Activated CD8-positive, alpha-beta T cell treated with anti-CD3 and anti-CD28 coated beads, Interleukin-2, amount 10 ng/mL, durations not matched to agents 7 days and 5 days (primary cell): ENCODE measurements around the gene TEKT5. TPM values are rescaled to one million over a fixed set of nuclear protein-coding genes. Genes with fewer than 3 reads are reported as not detected.
"Not testable (repeated sequence)": the region's sequence is repeated elsewhere in the genome, so short reads cannot be mapped to it uniquely, and the experiment has no call there.

Source experiments
- ATAC-seq: fragments of 150-1000 bp; cut with Tn5 transposase; one replicate; pipeline ENCODE4 v1.10.0; 2021; ENCODE audit warnings: moderate library complexity
- CTCF ChIA-PET: fragments of 350-600 bp; sonication (Branson Sonifier 250); formaldehyde crosslinking; loops from one replicate; lab custom pipeline; 2021; ENCODE audit warnings: antibody characterized with exemption; lab: Charles Lee
- POLR2A ChIA-PET: fragments of 350-600 bp; sonication (Branson Sonifier 250); formaldehyde crosslinking; loops from one replicate; lab custom pipeline; 2021; ENCODE audit warnings: antibody characterized with exemption; lab: Charles Lee
- DNase-seq: peaks from one replicate; pipeline ENCODE4 v3.0.0-alpha.2; 2020
- H3K27ac Mint-ChIP-seq: one replicate; pipeline ENCODE4 v1.8.0; 2021; ENCODE audit warnings: mild to moderate bottlenecking, mixed read lengths
- H3K27me3 Mint-ChIP-seq: one replicate; pipeline ENCODE4 v1.8.0; 2021; ENCODE audit warnings: low read depth, mixed read lengths
- H3K36me3 Mint-ChIP-seq: one replicate; pipeline ENCODE4 v1.8.0; 2021; ENCODE audit warnings: low read depth, mixed read lengths
- H3K4me1 Mint-ChIP-seq: one replicate; pipeline ENCODE4 v1.8.0; 2021; ENCODE audit warnings: low read depth, mixed read lengths
- H3K4me3 Mint-ChIP-seq: one replicate; pipeline ENCODE4 v1.8.0; 2021; ENCODE audit warnings: mild to moderate bottlenecking, mixed read lengths
- H3K9me3 Mint-ChIP-seq: one replicate; pipeline ENCODE4 v1.8.0; 2022; ENCODE audit warnings: mixed read lengths; ENCODE audit not compliant: insufficient read depth
- total RNA-seq, 2 experiments: library from RNA; stranded (reverse); gene quantifications; one replicate each; pipeline ENCODE4 v1.2.3, GENCODE V29; 2021

TEKT5 gene
- total RNA-seq, 2 experiments from 2014 or later = not detected

DNA sequence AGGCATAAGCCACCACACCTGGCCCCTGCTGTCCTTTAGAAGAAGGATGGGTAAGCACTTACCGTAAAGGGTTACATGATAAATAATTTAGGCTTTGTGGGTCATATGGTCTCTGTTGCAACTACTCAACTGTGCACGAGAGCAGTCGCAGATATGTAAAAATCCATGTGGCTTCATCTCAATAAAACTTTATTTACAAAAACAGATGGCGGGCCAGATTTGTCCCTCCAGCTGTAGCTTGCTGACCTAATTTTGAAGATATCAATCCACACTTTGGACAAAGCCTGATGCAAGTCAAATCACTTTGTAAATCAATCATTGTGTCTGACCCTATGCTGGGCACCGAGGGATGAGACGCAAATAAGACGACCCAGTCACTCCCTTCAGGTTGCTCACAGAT, 12.1 kb downstream of the TEKT5 start:
- no peak overlapping the region for H3K4me3 Mint-ChIP-seq

DNA sequence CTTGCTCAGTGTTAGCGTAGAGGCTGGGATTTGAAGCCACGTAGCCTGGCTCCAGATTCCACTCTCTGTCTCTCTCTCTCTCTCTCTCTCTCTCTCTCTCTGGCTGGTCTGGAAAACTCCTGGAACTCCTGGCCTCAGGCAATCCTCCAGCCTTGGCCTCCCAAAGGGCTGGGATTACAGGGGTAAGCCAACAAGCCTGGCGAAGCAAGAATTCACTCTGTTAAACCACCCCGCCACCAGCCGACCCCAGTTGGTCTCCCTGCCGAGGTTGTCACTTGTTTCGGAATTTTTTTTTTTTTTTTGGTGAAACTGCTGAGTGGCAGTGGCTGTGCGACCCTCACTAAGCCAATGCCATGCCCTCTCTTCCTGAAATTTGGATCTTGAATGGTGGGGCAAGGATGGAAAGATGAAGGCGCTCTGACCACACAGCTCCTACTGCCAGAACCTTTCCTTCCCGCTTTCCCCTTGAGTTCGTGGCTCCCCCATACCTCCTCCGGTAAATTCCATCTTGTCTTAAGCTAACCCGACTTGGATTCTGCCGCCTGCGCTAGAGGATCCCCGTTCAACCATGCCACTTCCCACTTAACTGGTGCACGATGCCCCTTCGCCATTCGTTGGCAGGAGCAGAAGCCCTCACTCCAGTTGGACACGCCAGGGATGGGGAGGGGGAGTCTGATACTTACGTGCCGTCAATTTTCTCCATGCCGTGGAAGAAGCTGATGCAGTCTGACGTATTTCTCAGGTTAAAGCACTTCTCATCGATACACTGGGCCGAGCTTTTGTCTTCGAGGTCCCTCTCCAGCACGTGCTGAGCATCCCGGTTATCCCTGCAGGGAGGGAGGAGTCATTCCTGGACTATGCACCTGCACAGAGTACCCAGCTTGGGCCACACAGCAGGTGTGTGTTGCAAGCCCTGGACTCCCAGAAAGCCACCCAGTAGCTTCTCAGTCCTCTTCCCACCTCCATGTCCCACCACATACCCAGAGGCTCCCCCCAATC, 13.1 kb downstream of the TEKT5 start:
- POLR2A ChIA-PET = no interaction called here
- CTCF ChIA-PET = no interaction called here
- H3K4me1 Mint-ChIP-seq = no peaks in the 10 kb centered on the region

More for the DNA sequence above, 12.1 kb downstream of the TEKT5 start:
- DNase-seq = no peak
- ChIA-PET POLR2A (no interaction called here), CTCF (no interaction called here)
- H3K27me3 Mint-ChIP-seq = peaks cover 5% of the 10 kb centered on the region
- H3K36me3 Mint-ChIP-seq = no peaks in the 10 kb centered on the region
- H3K27ac Mint-ChIP-seq = no peak overlapping the region
- no peaks in the 10 kb centered on the region for H3K4me1 Mint-ChIP-seq
- no peaks in the 10 kb centered on the region for H3K9me3 Mint-ChIP-seq
- no peak for ATAC-seq

DNA sequence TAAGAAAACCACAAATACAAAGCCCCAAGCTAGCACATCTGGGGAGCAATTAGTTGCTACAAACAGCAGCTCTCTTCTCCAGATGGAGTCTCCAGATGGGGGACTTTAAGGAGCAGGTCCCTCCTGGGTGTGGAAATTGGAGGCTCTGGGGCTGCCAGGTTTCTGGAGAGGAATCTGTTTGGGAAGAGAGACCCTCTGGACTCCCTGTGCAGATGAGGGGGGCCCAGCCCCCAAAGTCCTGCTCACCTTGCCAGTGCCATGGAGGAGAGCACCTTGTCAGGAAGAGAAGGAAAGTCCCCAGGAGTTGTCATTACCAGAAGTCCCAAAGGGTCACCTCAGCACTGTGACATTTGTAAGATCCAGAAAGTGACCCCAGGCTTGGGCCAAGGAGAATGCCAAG, 14.8 kb downstream of the TEKT5 start:
- Mint-ChIP-seq H3K4me3 (no peak overlapping the region), H3K4me1 (no peaks in the 10 kb centered on the region), H3K27ac (no peak overlapping the region), H3K27me3 (peaks cover 3% of the 10 kb centered on the region), H3K36me3 (no peaks in the 10 kb centered on the region), H3K9me3 (no peaks in the 10 kb centered on the region)
- CTCF ChIA-PET = no interaction called here
- POLR2A ChIA-PET = no interaction called here
- DNase-seq (no peak), ATAC-seq (no peak)

More for the DNA sequence above, 13.1 kb downstream of the TEKT5 start:
- H3K9me3 Mint-ChIP-seq = no peaks in the 10 kb centered on the region
- no peaks in the 10 kb centered on the region for H3K36me3 Mint-ChIP-seq
- H3K4me3 Mint-ChIP-seq = no peak overlapping the region
- H3K27me3 Mint-ChIP-seq = peaks cover 3% of the 10 kb centered on the region
- ATAC-seq (no peak), DNase-seq (no peak)
- no peak overlapping the region for H3K27ac Mint-ChIP-seq

DNA sequence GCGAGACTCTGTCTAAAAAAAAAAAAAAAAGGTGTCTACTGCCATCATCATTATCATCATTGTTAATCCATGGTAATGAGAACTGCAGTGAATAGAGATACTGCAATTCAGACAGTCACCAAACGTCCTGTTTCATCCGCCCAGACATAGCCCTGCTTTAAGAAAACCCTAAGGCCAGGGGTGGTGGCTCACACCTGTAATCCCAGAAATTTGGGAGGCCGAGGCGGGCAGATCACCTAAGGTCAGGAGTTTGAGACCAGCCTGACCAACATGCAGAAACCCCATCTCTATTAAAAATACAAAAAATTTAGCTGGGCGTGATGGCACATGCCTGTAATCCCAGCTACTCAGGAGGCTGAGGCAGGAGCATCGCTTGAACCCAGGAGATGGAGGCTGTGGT, 15.3 kb downstream of the TEKT5 start:
- H3K9me3 Mint-ChIP-seq, ATAC-seq, POLR2A ChIA-PET, H3K27me3 Mint-ChIP-seq, H3K27ac Mint-ChIP-seq, H3K36me3 Mint-ChIP-seq, DNase-seq, H3K4me3 Mint-ChIP-seq, H3K4me1 Mint-ChIP-seq: not testable (repeated sequence)
- CTCF ChIA-PET = interaction anchor here (1.3 kb wide), 1 partner anchor 239 kb away, joined by 3 read pairs; no protein-coding TSS in a partner anchor

DNA sequence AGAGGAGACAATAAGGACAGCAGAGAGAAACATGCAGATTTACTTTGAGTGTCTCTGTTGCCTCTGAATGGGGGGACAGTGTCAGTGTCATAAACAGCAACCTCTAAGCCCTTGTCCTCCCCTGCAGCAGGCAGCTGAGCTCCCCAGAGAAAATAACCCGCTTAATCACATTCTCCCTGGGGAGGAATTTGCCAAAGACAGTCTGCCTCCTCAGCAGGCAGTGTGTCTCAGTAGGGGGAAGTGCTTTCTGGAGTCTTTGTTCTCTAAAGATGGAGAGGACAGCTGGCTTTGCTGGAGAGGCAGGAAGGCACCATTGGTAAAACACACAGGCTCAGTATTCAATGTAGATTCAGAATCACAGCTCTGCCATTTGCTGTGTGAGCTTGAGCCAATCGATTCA, 16.1 kb downstream of the TEKT5 start:
- CTCF ChIA-PET = interaction anchor here (1.3 kb wide), 1 partner anchor 240 kb away, joined by 3 read pairs; no protein-coding TSS in a partner anchor
- H3K36me3 Mint-ChIP-seq = no peaks in the 10 kb centered on the region
- H3K9me3 Mint-ChIP-seq = no peaks in the 10 kb centered on the region
- no peak overlapping the region for H3K4me3 Mint-ChIP-seq
- peaks cover 3% of the 10 kb centered on the region for H3K27me3 Mint-ChIP-seq
- ATAC-seq (no peak), DNase-seq (no peak)
- POLR2A ChIA-PET = no interaction called here
- H3K27ac Mint-ChIP-seq = no peak overlapping the region
- no peaks in the 10 kb centered on the region for H3K4me1 Mint-ChIP-seq

DNA sequence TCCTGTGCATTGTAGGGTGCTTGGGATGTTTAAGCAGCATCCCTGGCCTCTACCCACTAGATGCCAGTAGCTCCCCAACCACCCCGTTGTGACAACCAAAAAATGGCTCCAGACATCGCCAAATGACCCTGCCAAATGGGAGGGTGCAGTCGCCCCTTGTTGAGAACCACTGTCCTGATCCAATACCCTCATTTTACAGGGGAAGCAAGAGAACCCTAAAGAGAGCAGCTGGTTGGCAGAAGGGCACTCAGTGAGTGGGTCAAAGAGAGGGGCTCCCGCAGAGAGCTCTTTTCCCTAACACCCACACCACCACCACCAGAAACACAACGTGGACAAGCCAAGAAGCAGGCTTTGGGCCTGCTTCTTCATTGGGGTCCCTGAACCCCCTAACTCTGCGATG, 18.4 kb downstream of the TEKT5 start:
- ChIA-PET CTCF (no interaction called here), POLR2A (no interaction called here)
- Mint-ChIP-seq H3K4me3 (no peak overlapping the region), H3K36me3 (no peaks in the 10 kb centered on the region), H3K9me3 (no peaks in the 10 kb centered on the region), H3K4me1 (no peaks in the 10 kb centered on the region), H3K27ac (no peak overlapping the region), H3K27me3 (peaks cover 5% of the 10 kb centered on the region)
- ATAC-seq = no peak
- DNase-seq = no peak

DNA sequence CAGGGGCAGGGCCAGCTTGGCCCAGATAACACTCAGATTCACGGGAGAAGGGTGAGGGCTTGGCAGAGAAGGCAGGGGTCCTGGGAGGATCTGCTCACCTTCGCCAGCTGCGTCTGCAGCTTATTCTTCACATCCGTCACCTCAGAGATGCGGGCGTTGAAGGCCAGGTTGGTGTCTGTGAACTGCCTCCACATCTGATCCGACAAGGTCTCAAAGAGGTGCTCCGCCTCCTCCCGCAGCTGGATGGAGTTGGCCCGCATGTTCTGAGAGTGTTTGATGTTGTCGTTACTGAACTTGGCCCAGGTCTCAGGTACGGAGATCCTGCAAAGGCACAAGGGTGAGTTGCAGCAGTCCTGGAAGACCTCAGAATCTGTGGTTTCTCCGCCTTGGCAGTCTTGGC, 18.9 kb downstream of the TEKT5 start:
- Mint-ChIP-seq H3K36me3 (no peaks in the 10 kb centered on the region), H3K4me3 (no peak overlapping the region), H3K27ac (no peak overlapping the region), H3K4me1 (no peaks in the 10 kb centered on the region), H3K9me3 (no peaks in the 10 kb centered on the region), H3K27me3 (peaks cover 5% of the 10 kb centered on the region)
- ChIA-PET CTCF (no interaction called here), POLR2A (no interaction called here)
- DNase-seq (no peak), ATAC-seq (no peak)

DNA sequence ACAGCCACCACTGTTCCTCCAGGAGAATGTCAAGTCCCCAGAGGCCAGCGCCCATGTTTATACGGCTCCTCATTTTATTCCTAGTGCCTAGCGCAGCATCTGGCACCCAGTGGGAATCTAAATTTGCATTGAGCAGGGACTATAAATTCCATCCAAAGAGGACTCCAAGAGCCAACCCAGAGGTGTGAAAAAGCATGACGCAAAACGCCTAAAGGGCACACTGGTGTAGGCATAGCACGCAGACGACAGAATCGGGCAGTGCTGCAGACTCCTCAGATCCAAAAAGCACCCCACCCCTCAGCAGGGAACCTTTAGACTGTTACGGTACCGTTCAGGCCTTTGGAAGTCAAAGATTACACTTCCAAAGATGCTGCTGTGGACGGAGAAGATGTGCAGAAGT, 19.5 kb downstream of the TEKT5 start:
- Mint-ChIP-seq H3K9me3 (no peaks in the 10 kb centered on the region), H3K27ac (no peak overlapping the region), H3K36me3 (no peaks in the 10 kb centered on the region), H3K4me3 (no peak overlapping the region), H3K4me1 (no peaks in the 10 kb centered on the region), H3K27me3 (peaks cover 5% of the 10 kb centered on the region)
- DNase-seq (no peak), ATAC-seq (no peak)
- POLR2A ChIA-PET = no interaction called here
- CTCF ChIA-PET = no interaction called here

DNA sequence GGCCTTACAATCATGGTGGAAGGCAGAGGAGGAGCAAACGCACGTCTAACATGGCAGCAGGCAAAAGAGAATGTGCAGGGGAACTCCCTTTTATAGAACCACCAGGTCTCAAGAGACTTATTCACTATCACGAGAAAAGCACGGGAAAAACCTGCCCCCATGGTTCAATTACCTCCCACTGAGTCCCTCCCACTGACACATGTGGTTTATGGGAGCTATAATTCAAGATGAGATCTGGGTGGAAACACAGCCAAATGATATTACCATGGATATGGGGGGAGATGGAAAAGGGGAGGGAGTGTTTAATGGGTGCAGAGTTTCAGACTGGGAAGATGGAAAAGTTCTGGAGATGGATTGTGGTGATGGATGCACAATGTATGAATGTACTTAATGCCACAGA, 23.0 kb downstream of the TEKT5 start:
- DNase-seq (no peak), ATAC-seq (no peak)
- ChIA-PET POLR2A (no interaction called here), CTCF (no interaction called here)
- Mint-ChIP-seq H3K27ac (no peak overlapping the region), H3K27me3 (peaks cover 5% of the 10 kb centered on the region), H3K9me3 (no peaks in the 10 kb centered on the region), H3K4me3 (no peak overlapping the region), H3K36me3 (no peaks in the 10 kb centered on the region), H3K4me1 (no peaks in the 10 kb centered on the region)

DNA sequence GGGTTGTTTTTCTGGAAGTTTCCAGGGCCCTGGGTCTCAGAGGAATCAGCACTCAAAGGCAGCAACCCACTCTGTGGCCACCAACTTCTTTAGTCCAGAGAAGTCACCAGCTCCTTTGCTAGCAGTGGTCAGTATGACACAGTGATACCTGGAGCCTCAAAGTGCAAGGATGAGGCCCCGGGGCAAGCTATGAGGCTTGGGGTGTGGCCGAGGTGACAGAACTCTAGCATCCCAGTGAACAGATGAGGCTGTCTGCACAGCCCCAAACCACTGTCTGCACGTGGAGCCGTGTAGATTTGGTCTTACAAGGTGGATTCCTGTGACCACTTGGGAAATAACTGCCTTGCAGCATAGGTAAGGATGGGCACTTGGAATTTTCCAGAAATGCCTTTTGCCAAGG, 24.9 kb downstream of the TEKT5 start:
- Mint-ChIP-seq H3K27ac (no peak overlapping the region), H3K36me3 (no peaks in the 10 kb centered on the region), H3K27me3 (peaks cover 7% of the 10 kb centered on the region), H3K4me3 (no peak overlapping the region), H3K4me1 (no peaks in the 10 kb centered on the region), H3K9me3 (no peaks in the 10 kb centered on the region)
- DNase-seq (no peak), ATAC-seq (no peak)
- POLR2A ChIA-PET = no interaction called here
- CTCF ChIA-PET = interaction anchor here (1.1 kb wide), 1 partner anchor 67 kb away, joined by 4 read pairs; no protein-coding TSS in a partner anchor

DNA sequence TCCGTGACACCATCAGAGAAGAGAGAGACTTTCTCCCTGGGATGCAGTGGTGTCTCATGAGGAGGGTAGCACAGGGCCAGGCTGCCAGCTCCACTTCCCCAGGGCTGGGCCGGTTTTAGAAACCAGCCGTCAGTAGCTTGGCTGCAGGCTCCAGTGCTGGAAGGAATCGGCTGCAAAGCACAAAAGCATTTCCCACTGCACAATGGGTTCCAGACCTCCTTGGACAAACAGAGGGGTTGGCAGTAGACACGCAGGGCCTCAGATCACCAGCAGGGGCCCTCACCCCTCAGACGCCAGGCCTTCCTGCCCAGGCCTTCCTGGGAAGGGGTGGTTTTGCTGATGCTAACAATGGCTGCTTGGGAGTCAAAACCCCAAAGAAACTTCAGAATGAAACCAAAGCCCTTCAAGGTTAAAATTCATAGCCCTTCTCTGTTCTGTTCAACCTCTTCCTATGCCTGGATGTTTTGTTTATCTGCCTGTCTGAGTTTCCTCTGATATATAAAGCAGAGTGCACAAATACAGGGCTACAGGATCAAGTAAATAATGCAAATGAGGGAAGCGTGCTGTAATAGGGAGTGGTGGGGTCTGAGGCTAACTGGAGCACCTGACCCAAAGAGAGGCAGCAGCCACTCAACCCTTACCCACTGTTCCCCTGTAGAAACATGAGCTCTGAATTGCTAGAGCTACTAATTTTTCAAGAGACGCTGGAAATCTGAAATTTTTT, 26.2 kb downstream of the TEKT5 start:
- Mint-ChIP-seq H3K27ac (no peak overlapping the region), H3K4me1 (no peaks in the 10 kb centered on the region), H3K27me3 (peaks cover 8% of the 10 kb centered on the region), H3K9me3 (no peaks in the 10 kb centered on the region), H3K4me3 (no peak overlapping the region), H3K36me3 (no peaks in the 10 kb centered on the region)
- DNase-seq (no peak), ATAC-seq (peak; percentile 68)
- POLR2A ChIA-PET = no interaction called here
- CTCF ChIA-PET = interaction anchor here (0.7 to 1.4 kb wide), 3 partner anchors 69 to 251 kb away, joined by 3 to 5 read pairs (median 4); no protein-coding TSS in a partner anchor

DNA sequence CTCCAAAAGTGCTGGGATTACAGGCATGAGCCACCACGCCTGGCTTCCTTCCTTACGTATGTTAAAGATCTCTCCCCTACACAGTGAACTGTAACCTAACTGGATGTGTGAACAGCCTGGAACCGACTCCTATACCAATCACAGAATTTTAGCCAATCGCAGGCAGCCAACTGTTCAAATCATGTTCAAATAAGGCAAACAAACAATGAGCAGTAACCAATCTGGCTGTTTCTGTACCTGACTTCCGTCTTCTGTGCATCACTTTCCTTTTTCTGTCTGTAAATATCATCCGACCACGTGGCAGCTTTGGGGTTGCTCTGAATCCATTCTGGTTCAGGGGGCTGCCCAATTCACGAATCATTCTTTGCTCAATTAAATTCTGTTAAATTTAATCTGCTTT, 27.5 kb downstream of the TEKT5 start:
- CTCF ChIA-PET = interaction anchor here (1.4 kb wide), 1 partner anchor 252 kb away, joined by 5 read pairs; no protein-coding TSS in a partner anchor
- no peak for ATAC-seq

More for the DNA sequence above, 27.5 kb downstream of the TEKT5 start:
- Mint-ChIP-seq H3K4me1 (no peaks in the 10 kb centered on the region), H3K27me3 (peaks cover 8% of the 10 kb centered on the region), H3K9me3 (no peaks in the 10 kb centered on the region), H3K27ac (no peak overlapping the region), H3K4me3 (no peak overlapping the region), H3K36me3 (no peaks in the 10 kb centered on the region)
- DNase-seq = no peak
- POLR2A ChIA-PET = no interaction called here
